Activated gamma-delta T cell (primary cell): ENCODE results near the gene GHRL.

Experiments used
- DNase-seq: peaks from one replicate; lab custom pipeline; 2025; lab: John Stamatoyannopoulos, UW
- total RNA-seq, 2 donors: gene quantifications; one replicate each; lab custom pipeline; 2026; lab: John Stamatoyannopoulos, UW

Gene GHRL, protein sequence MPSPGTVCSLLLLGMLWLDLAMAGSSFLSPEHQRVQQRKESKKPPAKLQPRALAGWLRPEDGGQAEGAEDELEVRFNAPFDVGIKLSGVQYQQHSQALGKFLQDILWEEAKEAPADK
- total RNA-seq: 0.26 to 0.61 reads per million in 2 donors

GRCh38 chr3:10292505-10293419, at the start of gene GHRL:
GHRL (minus strand) TSS chr3:10292947; CDS start chr3:10290180, 2,767 bp downstream.
- DNase-seq: no peak

- DNase-seq: no peak
These were observed 49.2 kb upstream of the GHRL start for GRCh38 chr3:10341901-10342398.

- DNase-seq: no peak
These were observed 47.7 kb upstream of the GHRL start for GRCh38 chr3:10340476-10340875.

DNA sequence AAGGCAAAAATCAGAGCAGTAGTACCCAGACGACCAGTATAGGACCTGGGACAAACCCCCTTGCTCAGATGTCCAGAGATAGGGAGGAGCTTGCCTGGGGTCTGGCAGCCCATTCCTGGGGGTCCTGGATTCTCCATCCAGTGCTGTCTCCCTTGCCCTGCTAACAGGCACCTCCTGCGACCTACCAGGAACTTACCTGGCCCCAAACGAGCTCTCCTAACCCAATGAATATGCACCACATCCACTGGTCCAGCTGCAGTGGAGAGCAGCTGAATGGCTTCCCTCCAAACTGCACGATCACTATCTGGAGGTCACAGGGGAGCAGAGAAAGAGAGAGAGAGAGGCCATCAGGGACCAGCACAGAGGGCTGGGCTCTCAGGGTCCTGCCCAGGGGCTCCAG, 47.3 kb upstream of the GHRL start:
- DNase-seq: no peak

DNA sequence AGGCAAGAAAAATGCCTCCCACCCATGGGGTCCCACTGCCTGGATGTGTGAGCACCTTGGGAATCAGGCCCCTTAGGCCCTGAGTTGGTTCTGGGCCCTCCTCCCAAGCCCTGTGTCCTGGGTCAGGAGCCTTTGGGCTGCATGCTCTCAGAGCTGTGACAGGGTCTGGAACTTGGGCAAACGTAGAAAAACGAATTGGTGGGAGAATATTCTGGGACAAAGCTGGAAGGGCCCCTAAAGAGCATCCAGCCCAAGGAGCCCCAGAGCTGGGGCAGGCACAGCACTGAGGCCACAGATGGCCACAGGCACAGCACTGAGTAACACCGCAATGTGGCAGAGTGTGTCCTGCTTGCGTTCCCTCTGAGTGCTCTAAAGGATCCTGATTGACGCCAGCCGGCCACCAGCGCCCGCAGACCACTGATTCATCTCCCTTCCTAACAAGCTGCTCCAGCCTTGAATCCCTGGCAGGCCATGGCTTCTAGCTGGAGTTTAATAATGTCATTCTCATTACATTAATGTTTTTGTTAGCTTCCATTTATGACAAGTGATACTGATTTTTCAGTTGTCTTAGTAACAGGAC, 46.7 kb upstream of the GHRL start:
- no peak for DNase-seq

- no peak for DNase-seq
These were observed 46.0 kb upstream of the GHRL start for GRCh38 chr3:10338591-10339353.

- DNase-seq: no peak
These were observed 45.4 kb upstream of the GHRL start for GRCh38 chr3:10338164-10338470.

GRCh38 chr3:10337323-10338163, 44.8 kb upstream of the GHRL start:
- no peak for DNase-seq

GRCh38 chr3:10336761-10337160, 44.0 kb upstream of the GHRL start:
- no peak for DNase-seq

DNA sequence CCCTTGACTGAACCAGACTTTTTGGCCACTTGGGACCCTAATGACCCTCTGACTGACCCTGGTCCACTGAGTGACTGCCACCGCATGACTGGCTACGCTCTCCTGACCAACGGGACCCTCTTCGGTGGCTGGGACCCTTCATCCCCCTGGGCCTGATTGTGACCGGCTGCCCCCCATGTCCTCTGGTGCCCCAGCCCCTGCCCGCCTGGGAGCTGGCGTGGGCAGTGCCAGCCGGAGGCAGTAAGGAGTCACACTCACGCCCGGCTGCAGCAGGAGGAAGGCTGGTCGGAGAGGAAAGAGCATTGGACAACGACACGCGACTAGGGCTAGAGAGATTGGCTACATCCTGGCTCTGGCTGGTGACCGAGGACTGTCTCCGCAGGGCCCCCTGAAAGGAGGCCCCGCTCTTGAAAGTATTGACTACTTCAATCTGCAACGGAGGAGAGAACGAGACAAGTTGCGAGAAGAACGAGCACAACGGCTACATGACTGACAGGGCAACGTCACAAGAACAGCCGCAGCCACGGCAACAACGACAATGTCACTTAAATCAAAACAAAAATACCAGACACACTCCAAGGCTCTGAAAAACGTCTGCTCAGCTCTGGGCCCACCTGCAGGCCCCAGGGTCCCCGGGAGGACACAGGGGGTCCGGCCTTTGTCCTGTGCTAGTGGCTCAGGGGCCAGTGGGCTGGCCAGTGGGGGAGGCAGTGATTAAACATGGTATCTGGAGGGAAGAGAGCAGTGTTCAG, 43.3 kb upstream of the GHRL start:
- DNase-seq: no peak

- no peak for DNase-seq
These were observed 42.5 kb upstream of the GHRL start for GRCh38 chr3:10335190-10335738.

DNA sequence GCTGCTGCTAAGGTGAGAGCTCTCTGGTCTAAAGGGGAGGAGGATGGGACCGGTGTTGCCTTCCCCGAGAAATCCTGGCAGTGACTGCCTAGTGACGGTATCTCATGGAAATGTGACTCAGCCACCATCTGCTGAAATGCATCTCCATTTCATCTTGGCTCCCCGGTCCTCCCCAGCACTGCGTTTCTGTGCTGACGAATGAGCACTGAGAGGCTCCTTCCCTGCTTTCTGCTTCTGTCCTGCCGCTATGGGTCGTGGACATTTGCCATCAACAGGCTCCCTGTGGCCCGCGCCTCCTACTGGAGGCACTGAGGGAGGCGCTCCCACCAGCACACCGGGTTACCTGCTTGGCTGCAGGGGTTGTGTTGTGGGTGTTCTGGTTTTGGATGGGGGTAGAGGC, 41.7 kb upstream of the GHRL start:
- no peak for DNase-seq

DNA sequence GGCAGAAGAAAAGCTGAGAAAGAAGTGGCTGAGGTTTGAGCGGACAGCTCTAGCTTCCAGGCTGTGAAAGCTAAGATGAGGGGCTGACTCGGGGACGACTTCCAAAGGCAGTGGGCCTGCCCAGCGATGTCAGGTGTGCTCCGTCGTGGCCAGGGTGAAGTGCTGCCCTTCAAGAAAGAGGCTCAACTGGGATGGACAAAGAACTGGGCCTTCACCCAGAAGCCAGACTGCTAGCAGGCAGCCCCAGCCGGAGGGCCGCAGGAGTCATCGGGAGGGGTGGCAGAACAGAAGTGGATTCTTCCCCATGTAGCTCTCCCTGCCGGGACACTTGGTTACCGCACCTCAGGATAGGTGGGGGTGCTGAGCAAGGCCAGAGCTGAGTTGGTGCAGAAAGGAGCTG, 41.3 kb upstream of the GHRL start:
- DNase-seq: no peak

DNA sequence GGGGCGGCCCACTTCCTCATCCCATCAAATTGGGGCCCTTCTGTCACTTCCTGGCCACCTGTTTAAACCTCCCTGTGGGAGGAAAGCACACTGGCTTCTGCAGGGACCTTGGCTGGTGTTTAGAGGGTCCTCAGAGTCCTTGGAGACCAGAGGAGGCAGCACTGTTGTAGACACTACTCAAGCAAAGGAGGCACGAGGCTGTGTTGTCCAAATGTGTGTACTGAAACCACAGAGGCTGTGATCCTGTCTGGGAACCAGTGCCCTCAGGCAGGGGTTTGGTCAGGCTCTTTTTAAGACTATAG, 40.6 kb upstream of the GHRL start:
- DNase-seq: no peak

- DNase-seq: no peak
These were observed 40.0 kb upstream of the GHRL start for GRCh38 chr3:10332481-10333348.

DNA sequence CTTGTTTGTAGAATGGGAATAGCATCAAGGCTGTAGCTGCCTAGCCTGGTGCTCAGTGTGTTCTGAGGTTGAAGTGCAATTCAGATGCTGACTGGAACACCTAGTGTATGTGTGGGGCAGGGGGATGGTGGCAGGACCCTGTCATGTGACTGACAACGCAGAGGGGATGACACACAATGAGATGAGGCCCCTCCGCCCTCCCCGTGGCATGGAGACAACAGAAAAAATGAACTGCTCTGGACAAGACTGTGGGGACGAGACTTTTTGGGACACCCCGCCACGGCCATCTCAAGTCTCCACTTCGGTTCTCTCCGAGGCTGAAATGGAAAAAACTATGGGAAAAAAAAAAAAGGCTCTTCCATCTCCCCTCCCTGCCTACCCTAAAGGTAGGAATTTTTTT, 38.6 kb upstream of the GHRL start:
- no peak for DNase-seq

- no peak for DNase-seq
These were observed 37.6 kb upstream of the GHRL start for GRCh38 chr3:10330319-10330718.

DNA sequence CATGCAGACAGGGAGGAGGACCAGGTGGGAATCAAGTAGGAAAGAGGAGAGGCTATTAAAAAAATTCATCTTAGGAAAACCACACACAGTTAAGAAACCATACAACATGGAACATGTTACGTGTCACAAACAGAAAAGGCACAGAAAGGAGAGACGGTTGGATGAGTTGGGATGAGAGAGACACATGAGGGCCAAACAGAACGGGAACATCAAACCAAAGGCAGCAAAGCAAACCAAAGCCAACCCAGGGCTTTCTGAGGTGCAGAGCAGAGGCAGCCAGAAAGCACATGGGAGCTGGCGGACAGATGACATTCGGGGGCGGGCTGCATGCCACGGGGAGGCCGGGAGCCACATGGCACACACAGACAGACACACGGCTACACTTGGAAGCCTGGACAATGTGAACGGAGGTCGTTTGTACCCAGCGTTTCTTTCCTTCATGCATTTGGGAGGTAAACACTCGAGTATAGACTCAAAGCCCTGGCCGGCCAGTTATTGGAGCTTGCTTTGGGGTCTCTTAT, 36.8 kb upstream of the GHRL start:
- DNase-seq: no peak

DNA sequence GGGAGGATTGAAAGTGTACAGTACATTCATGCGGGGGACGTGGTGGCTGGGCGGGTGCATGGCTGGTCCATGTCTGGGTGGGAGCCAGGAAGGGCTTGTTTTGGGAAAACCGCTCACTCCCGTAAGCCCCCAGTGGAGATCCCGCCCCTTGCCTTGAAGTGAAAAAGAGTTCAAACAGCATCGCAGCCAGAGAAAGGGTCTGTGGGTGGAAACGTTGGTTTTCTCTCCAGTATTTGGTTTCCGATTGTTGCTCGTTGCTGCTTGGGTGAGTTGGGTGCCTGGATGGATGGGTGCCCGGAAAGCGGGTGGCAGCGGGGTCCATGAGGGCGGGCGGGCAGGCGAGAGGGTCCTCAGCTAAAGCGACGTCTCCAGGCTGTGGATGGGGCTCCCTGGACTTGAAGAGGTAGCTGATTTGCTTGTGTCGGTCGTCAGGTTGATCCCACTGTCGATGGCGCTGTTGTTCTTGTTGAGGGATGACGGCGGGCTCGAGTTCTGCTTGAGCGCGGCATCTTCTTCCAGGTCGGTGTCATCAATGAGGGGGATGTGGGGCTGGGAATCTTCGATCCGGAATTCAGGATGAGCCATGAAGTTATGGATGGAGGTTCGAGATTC, 35.8 kb upstream of the GHRL start:
- DNase-seq: no peak
